Measurements from ENCODE around the gene PPP1R14D.
A peak's percentile ranks its signal among the peaks of the same experiment; 100 is the strongest.

DNA sequence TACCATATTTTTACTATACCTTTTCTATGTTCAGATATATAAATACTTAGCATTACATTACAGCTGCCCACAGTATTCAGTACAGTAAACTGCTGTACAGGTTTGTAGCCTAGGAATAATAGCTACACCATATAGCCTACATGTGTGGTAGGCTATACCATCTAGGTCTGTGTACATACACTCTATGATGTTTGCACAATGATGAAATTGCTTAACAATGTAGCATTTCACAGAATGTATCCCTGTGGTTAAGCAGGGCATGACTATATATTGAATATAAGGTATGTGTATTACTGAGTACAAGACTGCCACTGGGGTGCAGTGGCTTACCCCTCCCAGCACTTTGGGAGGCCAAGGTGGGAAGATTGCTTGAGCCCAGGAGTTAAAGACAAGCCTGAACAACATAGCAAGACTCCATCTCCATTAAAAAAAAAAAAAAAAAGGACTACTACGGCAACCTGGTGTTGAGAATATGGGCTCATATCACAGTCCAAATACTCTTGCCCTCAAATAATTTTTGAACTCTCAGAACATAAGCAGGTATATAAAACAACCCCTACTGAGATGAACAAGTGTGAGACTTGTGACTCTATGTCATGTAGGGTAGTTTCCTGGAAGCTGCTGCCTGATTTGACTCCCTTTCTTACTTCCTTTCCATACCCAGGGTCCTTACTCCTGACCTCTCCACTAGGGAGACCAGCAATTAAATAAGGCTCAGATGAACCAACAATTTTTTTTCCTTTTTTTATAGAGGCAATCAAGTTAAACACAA, 4.8 kb downstream of the PPP1R14D start:
- TF ChIP-seq EZH2 (IDR thresholded peaks at IDR 0.05; ENCODE audit: borderline replicate concordance, low read length): no peak
- TF ChIP-seq, protein P1, sequence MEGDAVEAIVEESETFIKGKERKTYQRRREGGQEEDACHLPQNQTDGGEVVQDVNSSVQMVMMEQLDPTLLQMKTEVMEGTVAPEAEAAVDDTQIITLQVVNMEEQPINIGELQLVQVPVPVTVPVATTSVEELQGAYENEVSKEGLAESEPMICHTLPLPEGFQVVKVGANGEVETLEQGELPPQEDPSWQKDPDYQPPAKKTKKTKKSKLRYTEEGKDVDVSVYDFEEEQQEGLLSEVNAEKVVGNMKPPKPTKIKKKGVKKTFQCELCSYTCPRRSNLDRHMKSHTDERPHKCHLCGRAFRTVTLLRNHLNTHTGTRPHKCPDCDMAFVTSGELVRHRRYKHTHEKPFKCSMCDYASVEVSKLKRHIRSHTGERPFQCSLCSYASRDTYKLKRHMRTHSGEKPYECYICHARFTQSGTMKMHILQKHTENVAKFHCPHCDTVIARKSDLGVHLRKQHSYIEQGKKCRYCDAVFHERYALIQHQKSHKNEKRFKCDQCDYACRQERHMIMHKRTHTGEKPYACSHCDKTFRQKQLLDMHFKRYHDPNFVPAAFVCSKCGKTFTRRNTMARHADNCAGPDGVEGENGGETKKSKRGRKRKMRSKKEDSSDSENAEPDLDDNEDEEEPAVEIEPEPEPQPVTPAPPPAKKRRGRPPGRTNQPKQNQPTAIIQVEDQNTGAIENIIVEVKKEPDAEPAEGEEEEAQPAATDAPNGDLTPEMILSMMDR (conservative IDR thresholded peaks at IDR 0.05 in 1 of 2, IDR thresholded peaks at IDR 0.05 in 1 of 2; ENCODE audit: extremely low read depth in 1 of 2, insufficient read depth in 1 of 2, low read depth in 1 of 2, low read length in 2 of 2): peak in 1 of 2 donors; percentile 5

All from mammary epithelial cell (primary cell).